Measurements from ENCODE around the gene MSRB3. TPM values are rescaled to one million over a fixed set of nuclear protein-coding genes. Genes with fewer than 3 reads are reported as not detected.
A peak's percentile ranks its signal among the peaks of the same experiment; 100 is the strongest.

MSRB3 gene
- total RNA-seq, 1 donor, result 72.4 TPM

GRCh38 chr12:65409726-65410125 lies 131.2 kb downstream of the MSRB3 start:
- Histone ChIP-seq H3K79me2 (ENCODE audit: insufficient read depth, low read length) (no peaks in the 10 kb centered on the region), H3K4me2 (ENCODE audit: insufficient read depth, low read length) (no peak overlapping the region), H2AFZ (ENCODE audit: low read length) (no peak overlapping the region), H3K27me3 (ENCODE audit: insufficient read depth, low read length) (no peaks in the 10 kb centered on the region), H3K27ac (ENCODE audit: low read depth, low read length) (no peak overlapping the region), H4K20me1 (ENCODE audit: insufficient read depth, low read length) (no peaks in the 10 kb centered on the region), H3K36me3 (ENCODE audit: insufficient read depth, low read length) (peaks cover 5% of the 10 kb centered on the region), H3K4me1 (ENCODE audit: insufficient read depth, low read length) (peaks cover 3% of the 10 kb centered on the region), H3K9me3 (ENCODE audit: low read depth, low read length) (no peaks in the 10 kb centered on the region), H3K4me3 (ENCODE audit: insufficient read depth, low read length) (no peak overlapping the region)
- TF ChIP-seq CTCF (IDR thresholded peaks at IDR 0.05; ENCODE audit: extremely low read depth, low read depth, low read length), result no peak
- no peak for DNase-seq (ENCODE audit: insufficient read length, low spot score, missing footprints)

- H3K4me3 ChIP-seq (ENCODE audit: insufficient read depth, low read length), result no peak overlapping the region
- no peak overlapping the region for H3K4me2 ChIP-seq (ENCODE audit: insufficient read depth, low read length)
- H3K36me3 ChIP-seq (ENCODE audit: insufficient read depth, low read length), result peaks cover 5% of the 10 kb centered on the region
- no peak overlapping the region for H3K27ac ChIP-seq (ENCODE audit: low read depth, low read length)
- no peak for TF ChIP-seq CTCF (IDR thresholded peaks at IDR 0.05; ENCODE audit: extremely low read depth, low read depth, low read length)
- no peaks in the 10 kb centered on the region for H3K27me3 ChIP-seq (ENCODE audit: insufficient read depth, low read length)
- no peaks in the 10 kb centered on the region for H3K79me2 ChIP-seq (ENCODE audit: insufficient read depth, low read length)
- DNase-seq (ENCODE audit: insufficient read length, low spot score, missing footprints), result no peak
- no peaks in the 10 kb centered on the region for H4K20me1 ChIP-seq (ENCODE audit: insufficient read depth, low read length)
- no peak overlapping the region for H2AFZ ChIP-seq (ENCODE audit: low read length)
- no peaks in the 10 kb centered on the region for H3K9me3 ChIP-seq (ENCODE audit: low read depth, low read length)
- H3K4me1 ChIP-seq (ENCODE audit: insufficient read depth, low read length), result peaks cover 3% of the 10 kb centered on the region
These were observed 132.7 kb downstream of the MSRB3 start for GRCh38 chr12:65411171-65411570.

GRCh38 chr12:65414526-65414925 lies 136.0 kb downstream of the MSRB3 start:
- H3K4me3 ChIP-seq (ENCODE audit: insufficient read depth, low read length), result no peak overlapping the region
- H3K79me2 ChIP-seq (ENCODE audit: insufficient read depth, low read length), result peaks cover 2% of the 10 kb centered on the region
- peaks cover 11% of the 10 kb centered on the region for H3K36me3 ChIP-seq (ENCODE audit: insufficient read depth, low read length)
- H3K27me3 ChIP-seq (ENCODE audit: insufficient read depth, low read length), result no peaks in the 10 kb centered on the region
- no peak for DNase-seq (ENCODE audit: insufficient read length, low spot score, missing footprints)
- H3K4me2 ChIP-seq (ENCODE audit: insufficient read depth, low read length), result no peak overlapping the region
- H3K9me3 ChIP-seq (ENCODE audit: low read depth, low read length), result no peaks in the 10 kb centered on the region
- H3K4me1 ChIP-seq (ENCODE audit: insufficient read depth, low read length), result peaks cover 3% of the 10 kb centered on the region
- no peak overlapping the region for H3K27ac ChIP-seq (ENCODE audit: low read depth, low read length)
- no peak overlapping the region for H2AFZ ChIP-seq (ENCODE audit: low read length)
- H4K20me1 ChIP-seq (ENCODE audit: insufficient read depth, low read length), result no peaks in the 10 kb centered on the region
- TF ChIP-seq CTCF (IDR thresholded peaks at IDR 0.05; ENCODE audit: extremely low read depth, low read depth, low read length), result no peak

- peaks cover 1% of the 10 kb centered on the region for H3K9me3 ChIP-seq (ENCODE audit: low read depth, low read length)
These were observed 137.3 kb downstream of the MSRB3 start for GRCh38 chr12:65415826-65416225.

More at GRCh38 chr12:65415826-65416225, 137.3 kb downstream of the MSRB3 start:
- peak; percentile 22 for DNase-seq (ENCODE audit: insufficient read length, low spot score, missing footprints)
- H3K27ac ChIP-seq (ENCODE audit: low read depth, low read length), result no peak overlapping the region
- H3K27me3 ChIP-seq (ENCODE audit: insufficient read depth, low read length), result no peaks in the 10 kb centered on the region
- no peak overlapping the region for H3K4me3 ChIP-seq (ENCODE audit: insufficient read depth, low read length)
- peaks cover 12% of the 10 kb centered on the region for H3K36me3 ChIP-seq (ENCODE audit: insufficient read depth, low read length)
- no peak overlapping the region for H3K4me2 ChIP-seq (ENCODE audit: insufficient read depth, low read length)
- peaks cover 6% of the 10 kb centered on the region for H3K79me2 ChIP-seq (ENCODE audit: insufficient read depth, low read length)
- no peak overlapping the region for H2AFZ ChIP-seq (ENCODE audit: low read length)
- no peaks in the 10 kb centered on the region for H4K20me1 ChIP-seq (ENCODE audit: insufficient read depth, low read length)
- no peak for TF ChIP-seq CTCF (IDR thresholded peaks at IDR 0.05; ENCODE audit: extremely low read depth, low read depth, low read length)
- H3K4me1 ChIP-seq (ENCODE audit: insufficient read depth, low read length), result peaks cover 3% of the 10 kb centered on the region
